ENCODE results near the gene CLMN. TPM values are rescaled to one million over a fixed set of nuclear protein-coding genes. Genes with fewer than 3 reads are reported as not detected.
A peak's percentile ranks its signal among the peaks of the same experiment; 100 is the strongest.

CLMN gene
- total and polyA plus RNA-seq, 2 donors (not counting 3 experiments of a cell fraction or from before 2014, with no cell fraction given): 0.72 to 9.6 TPM

- H3K9me1 ChIP-seq (replicated peaks; ENCODE audit: control insufficient read depth, extremely low read depth, insufficient read depth, low read length): no peaks in the 10 kb centered on the region
- H3K36me3 ChIP-seq (ENCODE audit: control insufficient read depth in 2 of 2, extremely low read depth in 1 of 2, insufficient read depth in 2 of 2, low read length in 2 of 2): peaks cover 0 to 19% of the 10 kb centered on the region in 2 experiments
- DNase-seq (ENCODE audit: low read depth, low spot score) (peak; percentile 9), FAIRE-seq (no peak)
- H3K4me2 ChIP-seq (ENCODE audit: insufficient read depth, low read length): no peak overlapping the region
- no peak overlapping the region for H3K4me3 ChIP-seq (replicated peaks in 1 of 3; ENCODE audit: insufficient read depth in 1 of 3, low read depth in 1 of 3, low read length in 3 of 3)
- ChIA-PET POLR2A (no interaction called here), CTCF (no interaction called here)
- peaks cover 2% of the 10 kb centered on the region for H4K20me1 ChIP-seq (replicated peaks; ENCODE audit: control insufficient read depth, extremely low read depth, insufficient read depth, low read length)
- no peaks in the 10 kb centered on the region for H3K4me1 ChIP-seq (ENCODE audit: control insufficient read depth, extremely low read depth, insufficient read depth, low read length)
- no peak overlapping the region for H3K9ac ChIP-seq (replicated peaks; ENCODE audit: extremely low read depth, insufficient read depth, low read length)
- H3K9me3 ChIP-seq (replicated peaks; ENCODE audit: control insufficient read depth, insufficient read depth, low read length): no peaks in the 10 kb centered on the region
- TF ChIP-seq MAX (IDR thresholded peaks at IDR 0.05; ENCODE audit: insufficient read depth, insufficient read length): no peak
- no peak for TF ChIP-seq CTCF (IDR thresholded peaks at IDR 0.05; ENCODE audit: extremely low read depth in 1 of 2, insufficient read depth in 1 of 2, low read depth in 1 of 2, low read length in 2 of 2)
- no peak for TF ChIP-seq FOS (IDR thresholded peaks at IDR 0.05; ENCODE audit: borderline replicate concordance, insufficient read depth, low read length)
- TF ChIP-seq EZH2 (IDR thresholded peaks at IDR 0.05; ENCODE audit: borderline replicate concordance, low read depth, low read length, severe bottlenecking): no peak
- no peak for TF ChIP-seq GATA2 (IDR thresholded peaks at IDR 0.05; ENCODE audit: insufficient read depth, insufficient read length, low read depth, low read length)
- no peak for TF ChIP-seq JUN (IDR thresholded peaks at IDR 0.05; ENCODE audit: borderline replicate concordance, insufficient read depth, insufficient read length, low read depth)
- TF ChIP-seq POLR2AphosphoS5 (IDR thresholded peaks at IDR 0.05; ENCODE audit: insufficient read depth, low read depth, low read length): no peak
- TF ChIP-seq POLR2A (IDR thresholded peaks at IDR 0.05; ENCODE audit: low read depth, low read length): no peak
- TF ChIP-seq MYC (IDR thresholded peaks at IDR 0.05; ENCODE audit: low read depth, low read length): no peak
- no peak overlapping the region for H3K27ac ChIP-seq (ENCODE audit: insufficient read depth, low read depth, low read length)
- intact Hi-C loops (cut with micrococcal nuclease) (no loop called here), dilution Hi-C loops (cut with MboI; ENCODE audit: extremely low pct_ligation_motif_present, low sequenced_read_pairs) (no loop called here)
- no TSS peak for BruUV-seq (replicated peaks)
- no peaks in the 10 kb centered on the region for H3K27me3 ChIP-seq (ENCODE audit: control insufficient read depth in 2 of 2, insufficient read depth in 2 of 2, low read length in 2 of 2)
- peaks cover 47% of the 10 kb centered on the region for H3K79me2 ChIP-seq (ENCODE audit: control insufficient read depth, insufficient read depth, low read length)
- no peak overlapping the region for H2AFZ ChIP-seq (ENCODE audit: low read depth, low read length)
These were observed 185.3 kb downstream of the CLMN start for GRCh38 chr14:95134304-95134933.
